Measurements from ENCODE around the gene RAD9A.

The RAD9A gene

GRCh38 chr11:67352546-67353316 lies 39.1 kb upstream of the RAD9A start:
- H3K36me3 ChIP-seq (ENCODE audit: insufficient read depth, low read length) = no peaks in the 10 kb centered on the region
- peak overlapping the region; percentile 96 for H3K27ac ChIP-seq (ENCODE audit: low read depth, low read length)
- H3K79me2 ChIP-seq (ENCODE audit: control insufficient read depth, insufficient read depth, low read length, unreplicated experiment) = peaks cover 9% of the 10 kb centered on the region
- H3K4me3 ChIP-seq (ENCODE audit: low read depth, low read length) = peak overlapping the region; percentile 82
- peaks cover 68% of the 10 kb centered on the region for H3K4me1 ChIP-seq (ENCODE audit: control insufficient read depth, insufficient read depth, low read length, unreplicated experiment)
- peak overlapping the region; percentile 16 for H2AFZ ChIP-seq (ENCODE audit: low read length, unreplicated experiment)
- H3K27me3 ChIP-seq (ENCODE audit: insufficient read depth, low read length) = no peaks in the 10 kb centered on the region

GRCh38 chr11:67353317-67354074 lies 38.3 kb upstream of the RAD9A start, which contains the start of gene POLD4:
POLD4 (minus strand) TSS chr11:67353546; CDS start chr11:67353399, 147 bp downstream.
- no peaks in the 10 kb centered on the region for H3K27me3 ChIP-seq (ENCODE audit: insufficient read depth, low read length)
- no peaks in the 10 kb centered on the region for H3K36me3 ChIP-seq (ENCODE audit: insufficient read depth, low read length)
- peak within 1 kb of the TSS; percentile 16 for H2AFZ ChIP-seq (ENCODE audit: low read length, unreplicated experiment)

GRCh38 chr11:67354075-67355022 lies 37.4 kb upstream of the RAD9A start:
- Histone ChIP-seq H3K4me3 (ENCODE audit: low read depth, low read length) (peak overlapping the region; percentile 82), H3K36me3 (ENCODE audit: insufficient read depth, low read length) (no peaks in the 10 kb centered on the region), H3K27ac (ENCODE audit: low read depth, low read length) (peak overlapping the region; percentile 96), H2AFZ (ENCODE audit: low read length, unreplicated experiment) (no peak overlapping the region), H3K79me2 (ENCODE audit: control insufficient read depth, insufficient read depth, low read length, unreplicated experiment) (peaks cover 9% of the 10 kb centered on the region), H3K27me3 (ENCODE audit: insufficient read depth, low read length) (no peaks in the 10 kb centered on the region), H3K4me1 (ENCODE audit: control insufficient read depth, insufficient read depth, low read length, unreplicated experiment) (peaks cover 63% of the 10 kb centered on the region)

More at GRCh38 chr11:67353317-67354074, 38.3 kb upstream of the RAD9A start, which contains the start of gene POLD4:
- H3K4me3 ChIP-seq (ENCODE audit: low read depth, low read length) = peak within 1 kb of the TSS; percentile 82
- H3K4me1 ChIP-seq (ENCODE audit: control insufficient read depth, insufficient read depth, low read length, unreplicated experiment) = peaks cover 68% of the 10 kb centered on the region
- peaks cover 9% of the 10 kb centered on the region for H3K79me2 ChIP-seq (ENCODE audit: control insufficient read depth, insufficient read depth, low read length, unreplicated experiment)
- H3K27ac ChIP-seq (ENCODE audit: low read depth, low read length) = peak within 1 kb of the TSS; percentile 96

- H3K4me3 ChIP-seq (ENCODE audit: low read depth, low read length) = peak overlapping the region; percentile 26; the same call in 1 of the 2 replicates
- H3K4me1 ChIP-seq (ENCODE audit: control insufficient read depth, insufficient read depth, low read length, unreplicated experiment) = peaks cover 57% of the 10 kb centered on the region
- H3K27me3 ChIP-seq (ENCODE audit: insufficient read depth, low read length) = no peaks in the 10 kb centered on the region
- peaks cover 9% of the 10 kb centered on the region for H3K79me2 ChIP-seq (ENCODE audit: control insufficient read depth, insufficient read depth, low read length, unreplicated experiment)
- H2AFZ ChIP-seq (ENCODE audit: low read length, unreplicated experiment) = no peak overlapping the region
- H3K36me3 ChIP-seq (ENCODE audit: insufficient read depth, low read length) = no peaks in the 10 kb centered on the region
- H3K27ac ChIP-seq (ENCODE audit: low read depth, low read length) = peak overlapping the region; percentile 96
Measured at GRCh38 chr11:67355023-67355793, 36.6 kb upstream of the RAD9A start.

GRCh38 chr11:67355794-67356386 lies 35.9 kb upstream of the RAD9A start:
- Histone ChIP-seq H3K27me3 (ENCODE audit: insufficient read depth, low read length) (no peaks in the 10 kb centered on the region), H3K4me3 (ENCODE audit: low read depth, low read length) (no peak overlapping the region), H2AFZ (ENCODE audit: low read length, unreplicated experiment) (no peak overlapping the region), H3K79me2 (ENCODE audit: control insufficient read depth, insufficient read depth, low read length, unreplicated experiment) (peaks cover 9% of the 10 kb centered on the region), H3K4me1 (ENCODE audit: control insufficient read depth, insufficient read depth, low read length, unreplicated experiment) (peaks cover 57% of the 10 kb centered on the region), H3K36me3 (ENCODE audit: insufficient read depth, low read length) (no peaks in the 10 kb centered on the region), H3K27ac (ENCODE audit: low read depth, low read length) (peak overlapping the region; percentile 96)

GRCh38 chr11:67356387-67356863 lies 35.4 kb upstream of the RAD9A start:
- H3K36me3 ChIP-seq (ENCODE audit: insufficient read depth, low read length) = no peaks in the 10 kb centered on the region
- peaks cover 52% of the 10 kb centered on the region for H3K4me1 ChIP-seq (ENCODE audit: control insufficient read depth, insufficient read depth, low read length, unreplicated experiment)
- no peaks in the 10 kb centered on the region for H3K27me3 ChIP-seq (ENCODE audit: insufficient read depth, low read length)
- H3K79me2 ChIP-seq (ENCODE audit: control insufficient read depth, insufficient read depth, low read length, unreplicated experiment) = peaks cover 9% of the 10 kb centered on the region
- peak overlapping the region; percentile 96 for H3K27ac ChIP-seq (ENCODE audit: low read depth, low read length)
- H3K4me3 ChIP-seq (ENCODE audit: low read depth, low read length) = no peak overlapping the region
- no peak overlapping the region for H2AFZ ChIP-seq (ENCODE audit: low read length, unreplicated experiment)

GRCh38 chr11:67356864-67357561 lies 34.8 kb upstream of the RAD9A start:
- no peaks in the 10 kb centered on the region for H3K36me3 ChIP-seq (ENCODE audit: insufficient read depth, low read length)
- no peaks in the 10 kb centered on the region for H3K27me3 ChIP-seq (ENCODE audit: insufficient read depth, low read length)
- H3K4me3 ChIP-seq (ENCODE audit: low read depth, low read length) = no peak overlapping the region
- no peak overlapping the region for H2AFZ ChIP-seq (ENCODE audit: low read length, unreplicated experiment)
- peaks cover 9% of the 10 kb centered on the region for H3K79me2 ChIP-seq (ENCODE audit: control insufficient read depth, insufficient read depth, low read length, unreplicated experiment)
- peaks cover 47% of the 10 kb centered on the region for H3K4me1 ChIP-seq (ENCODE audit: control insufficient read depth, insufficient read depth, low read length, unreplicated experiment)
- H3K27ac ChIP-seq (ENCODE audit: low read depth, low read length) = peak overlapping the region; percentile 96

- Histone ChIP-seq H3K4me1 (ENCODE audit: control insufficient read depth, insufficient read depth, low read length, unreplicated experiment) (peaks cover 46% of the 10 kb centered on the region), H3K4me3 (ENCODE audit: low read depth, low read length) (no peak overlapping the region), H3K27me3 (ENCODE audit: insufficient read depth, low read length) (no peaks in the 10 kb centered on the region)
Measured at GRCh38 chr11:67357831-67358670, 33.7 kb upstream of the RAD9A start.

More at GRCh38 chr11:67357831-67358670, 33.7 kb upstream of the RAD9A start:
- peaks cover 4% of the 10 kb centered on the region; the same call in 1 of the 2 replicates for H3K36me3 ChIP-seq (ENCODE audit: insufficient read depth, low read length)
- H2AFZ ChIP-seq (ENCODE audit: low read length, unreplicated experiment) = no peak overlapping the region
- H3K27ac ChIP-seq (ENCODE audit: low read depth, low read length) = peak overlapping the region; percentile 96
- peaks cover 9% of the 10 kb centered on the region for H3K79me2 ChIP-seq (ENCODE audit: control insufficient read depth, insufficient read depth, low read length, unreplicated experiment)
